Psoas muscle (tissue), 8 donors: ENCODE data around the gene DDX25. TPM values are rescaled to one million over a fixed set of nuclear protein-coding genes. Genes with fewer than 3 reads are reported as not detected.

Source experiments
- ATAC-seq, 4 donors: fragments of 200-7000 bp; cut with Tn5 transposase; one replicate each; pipeline ENCODE4 v1.9.1; 2020; ENCODE audit warnings: moderate library complexity in 3 of 4, mild to moderate bottlenecking in 2 of 4
- DNase-seq, 2 donors: peaks; one replicate each; pipeline ENCODE4 v3.0.0-alpha.2; 2020
- H3K27ac ChIP-seq: fragments of 200-600 bp; one replicate; pipeline ENCODE4 v1.8.0; 2022
- H3K27me3 ChIP-seq, 3 donors: fragments of 200-600 bp in 1 of 3; one replicate each; pipeline versions ENCODE4 v1.6.1 to v1.8.0; 2013 to 2022; ENCODE audit warnings: low read length in 2 of 3, mild to moderate bottlenecking in 2 of 3, moderate library complexity in 1 of 3; ENCODE audit not compliant: insufficient read depth in 3 of 3
- H3K36me3 ChIP-seq, 2 donors: fragments of 200-600 bp in 1 of 2; one replicate each; pipeline versions ENCODE4 v1.6.1 to v1.8.0; 2013 to 2022; ENCODE audit warnings: low read depth in 1 of 2, mild to moderate bottlenecking in 1 of 2, moderate library complexity in 1 of 2; ENCODE audit not compliant: insufficient read depth in 1 of 2
- H3K4me1 ChIP-seq: fragments of 200-600 bp; one replicate; pipeline ENCODE4 v1.8.0; 2022
- H3K4me3 ChIP-seq: fragments of 200-600 bp; one replicate; pipeline ENCODE4 v1.8.0; 2022; ENCODE audit warnings: mild to moderate bottlenecking
- H3K9me3 ChIP-seq: fragments of 200-600 bp; one replicate; pipeline ENCODE4 v1.8.0; 2022
- WGBS, 3 donors: extraction: QIAGEN DNeasy Blood & Tissue Kit; methylation state at CpG; one replicate each; pipeline versions ENCODE4 v1.1.6 to v1.1.7; 2013; 5-methylcytosine and 5-hydroxymethylcytosine counted together
- intact Hi-C, 2 donors: fragments of 100-400 bp; cut with DNase I; formaldehyde crosslinking; loops; one replicate each; pipeline versions ENCODE4 v1.11.0 to v1.14.2; 2022
- polyA plus RNA-seq, 3 donors: library from polyadenylated mRNA; stranded (reverse); fragments of 200-250 nt; gene quantifications; one replicate each; pipeline ENCODE4 v1.2.3, GENCODE V29; 2013
- total RNA-seq, 4 donors: library from RNA; stranded (reverse); fragmentation: NEBNext Ultra II Directional in 2 of 4; extraction: Animal tissue kit (Norgen Biotek cat#: 25700) in 2 of 4; gene quantifications; one replicate each; pipeline versions ENCODE4 v1.2.1 to v1.2.4, GENCODE V29; 2021 to 2023
- TF ChIP-seq, protein P1 (sequence below): fragments of 200-600 bp; IDR thresholded peaks from one replicate; pipeline ENCODE4 v1.8.0; 2022; ENCODE audit warnings: antibody characterized with exemption
- donor health status: healthy with polysubstance abuse.
- donor health status: DM: no; HTN: no; CAD: no; lungs with moderate emphysema.
- donor health status: Bipolar disorder and iron deficiency.
- donor health status: healthy.
- donor health status: DM: yes; HTN: yes; CAD: no.
- donor health status: DM: no; HTN: no; CAD: no.
- donor health status: DM: no; HTN: no; CAD: no.
- donor health status: DM: yes; HTN: yes; CAD: no.

Gene DDX25
- total and polyA plus RNA-seq, 7 donors: 0.01 TPM; not detected in 6

DNA sequence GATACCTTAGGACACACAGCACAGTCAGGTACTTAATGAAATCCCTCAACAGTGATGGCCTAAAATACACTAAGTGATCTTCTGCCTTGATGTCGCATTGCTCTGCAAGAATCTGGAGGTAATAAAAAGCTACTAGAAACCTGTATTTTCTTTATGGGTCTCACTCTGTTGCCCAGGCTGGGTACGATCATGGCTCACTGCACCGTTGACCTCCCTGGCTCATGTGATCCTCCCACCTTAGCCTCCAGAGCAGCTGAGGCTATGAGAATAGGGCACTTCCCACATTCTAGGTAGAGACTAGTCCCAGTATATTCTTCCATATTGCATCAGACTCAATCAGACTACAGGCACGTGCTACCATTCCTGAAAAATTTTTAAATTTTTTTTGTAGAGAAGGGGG is 63.2 kb downstream of the DDX25 start:
- Histone ChIP-seq H3K27ac (no peak overlapping the region), H3K9me3 (peaks cover 7% of the 10 kb centered on the region), H3K4me3 (no peak overlapping the region), H3K36me3 (no peaks in the 10 kb centered on the region), H3K27me3 (no peaks in the 10 kb centered on the region), H3K4me1 (no peaks in the 10 kb centered on the region)
- DNase-seq: no peak
- WGBS, 3 donors: 92 to 98% (median 93%) methylated on average over 4 of the region's 4 CpGs
- TF ChIP-seq, protein P1, sequence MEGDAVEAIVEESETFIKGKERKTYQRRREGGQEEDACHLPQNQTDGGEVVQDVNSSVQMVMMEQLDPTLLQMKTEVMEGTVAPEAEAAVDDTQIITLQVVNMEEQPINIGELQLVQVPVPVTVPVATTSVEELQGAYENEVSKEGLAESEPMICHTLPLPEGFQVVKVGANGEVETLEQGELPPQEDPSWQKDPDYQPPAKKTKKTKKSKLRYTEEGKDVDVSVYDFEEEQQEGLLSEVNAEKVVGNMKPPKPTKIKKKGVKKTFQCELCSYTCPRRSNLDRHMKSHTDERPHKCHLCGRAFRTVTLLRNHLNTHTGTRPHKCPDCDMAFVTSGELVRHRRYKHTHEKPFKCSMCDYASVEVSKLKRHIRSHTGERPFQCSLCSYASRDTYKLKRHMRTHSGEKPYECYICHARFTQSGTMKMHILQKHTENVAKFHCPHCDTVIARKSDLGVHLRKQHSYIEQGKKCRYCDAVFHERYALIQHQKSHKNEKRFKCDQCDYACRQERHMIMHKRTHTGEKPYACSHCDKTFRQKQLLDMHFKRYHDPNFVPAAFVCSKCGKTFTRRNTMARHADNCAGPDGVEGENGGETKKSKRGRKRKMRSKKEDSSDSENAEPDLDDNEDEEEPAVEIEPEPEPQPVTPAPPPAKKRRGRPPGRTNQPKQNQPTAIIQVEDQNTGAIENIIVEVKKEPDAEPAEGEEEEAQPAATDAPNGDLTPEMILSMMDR: no peak
- ATAC-seq: no peak
- intact Hi-C loops: no loop called here

DNA sequence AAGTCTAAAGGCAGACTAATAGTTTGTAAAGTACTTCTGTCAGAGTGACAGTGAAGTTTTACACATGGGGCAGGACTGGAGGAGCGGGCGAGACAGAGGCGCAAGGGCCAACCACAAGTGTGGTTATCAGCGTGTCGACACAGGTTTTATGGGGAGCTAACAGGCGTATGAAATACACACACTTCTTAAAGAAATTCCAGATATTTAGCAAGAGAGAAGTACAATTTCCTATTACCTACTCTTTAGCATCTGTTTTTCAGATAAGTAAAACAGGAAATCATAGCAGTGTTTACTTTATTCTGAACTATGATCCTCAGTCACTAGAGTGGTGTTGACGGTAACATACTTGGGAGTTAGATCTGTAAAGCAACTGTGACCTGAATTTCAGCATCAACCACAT is 64.0 kb downstream of the DDX25 start:
- Histone ChIP-seq H3K27ac (no peak overlapping the region), H3K36me3 (no peaks in the 10 kb centered on the region), H3K27me3 (no peaks in the 10 kb centered on the region), H3K9me3 (no peaks in the 10 kb centered on the region), H3K4me3 (no peak overlapping the region), H3K4me1 (no peaks in the 10 kb centered on the region)
- WGBS, 3 donors: 80 to 82% (median 81%) methylated on average over 7 of the region's 7 CpGs
- DNase-seq (no peak), ATAC-seq (no peak)
- TF ChIP-seq, protein P1: no peak
- intact Hi-C loops: no loop called here

DNA sequence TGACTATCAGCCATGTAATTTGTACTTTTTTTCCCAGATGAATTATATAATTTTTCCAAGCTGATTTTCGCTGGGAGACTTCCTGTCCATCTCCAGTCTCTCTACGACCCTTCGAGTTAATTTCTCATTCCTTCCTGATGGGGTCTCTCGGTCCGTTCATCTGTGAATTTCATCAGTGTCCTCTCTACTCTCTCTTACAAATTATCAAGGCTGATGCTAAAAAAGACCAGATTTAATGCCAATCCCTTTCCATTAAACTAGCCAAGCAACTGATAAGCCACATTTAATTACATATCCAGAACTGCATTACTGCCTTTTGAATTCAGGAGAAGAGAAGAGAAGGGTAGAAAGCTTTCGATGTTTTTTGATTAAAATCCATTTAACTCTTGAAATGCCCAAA is 67.3 kb downstream of the DDX25 start:
- no peaks in the 10 kb centered on the region for H3K36me3 ChIP-seq

DNA sequence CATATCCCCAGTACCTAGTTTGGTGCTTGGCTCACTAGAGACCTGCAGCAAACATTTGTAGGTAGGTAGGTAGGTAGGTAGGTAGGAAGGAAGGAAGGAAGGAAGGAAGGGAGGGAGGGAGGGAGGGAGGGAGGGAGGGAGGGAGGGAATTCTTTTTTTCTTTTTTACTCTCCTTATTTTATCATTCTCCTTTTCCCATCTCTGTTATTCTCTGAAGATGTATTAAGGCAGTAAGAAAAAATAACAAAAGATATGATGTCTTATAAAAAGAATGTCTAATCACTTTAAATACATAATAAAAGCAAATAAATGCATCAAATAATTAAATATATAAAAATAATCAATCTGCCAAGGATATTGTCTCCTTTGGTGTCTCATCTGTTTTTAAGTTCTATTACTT is 70.0 kb downstream of the DDX25 start:
- DNase-seq (no peak), ATAC-seq (no peak)
- intact Hi-C loops: no loop called here
- no peaks in the 10 kb centered on the region for H3K9me3 ChIP-seq
- no peak overlapping the region for H3K4me3 ChIP-seq
- H3K36me3 ChIP-seq: no peaks in the 10 kb centered on the region
- no peak overlapping the region for H3K27ac ChIP-seq
- no peaks in the 10 kb centered on the region for H3K27me3 ChIP-seq
- H3K4me1 ChIP-seq: no peaks in the 10 kb centered on the region
- TF ChIP-seq, protein P1: no peak

More for the DNA sequence above, 67.3 kb downstream of the DDX25 start:
- ATAC-seq (no peak), DNase-seq (no peak)
- Histone ChIP-seq H3K27ac (no peak overlapping the region), H3K27me3 (no peaks in the 10 kb centered on the region), H3K9me3 (no peaks in the 10 kb centered on the region), H3K4me3 (no peak overlapping the region), H3K4me1 (no peaks in the 10 kb centered on the region)
- whole genome bisulfite sequencing, 3 donors: 55 to 62% (median 62%) methylated on average over 6 of the region's 6 CpGs
- intact Hi-C loops: no loop called here
- TF ChIP-seq, protein P1: no peak

DNA sequence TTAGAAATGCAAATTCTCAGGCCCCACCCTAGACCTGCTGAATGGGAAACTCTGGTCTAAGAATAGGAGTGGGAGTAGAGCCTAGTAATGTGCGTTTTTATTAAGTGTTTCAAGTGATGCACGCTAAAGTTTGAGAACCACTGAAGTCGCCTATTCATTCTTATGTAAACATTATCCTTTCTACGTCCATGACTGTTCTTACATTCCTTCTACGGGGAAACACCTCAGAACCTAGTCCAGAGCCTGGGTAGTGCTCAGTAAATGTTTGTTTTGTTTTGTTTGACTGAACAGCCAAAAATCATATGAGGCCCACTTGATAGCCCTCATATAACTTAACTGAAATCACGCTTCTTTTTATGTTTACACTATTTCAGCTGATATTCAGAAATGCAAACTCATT is 71.3 kb downstream of the DDX25 start:
- Histone ChIP-seq H3K27me3 (no peaks in the 10 kb centered on the region), H3K27ac (no peak overlapping the region), H3K9me3 (no peaks in the 10 kb centered on the region), H3K4me3 (no peak overlapping the region), H3K4me1 (no peaks in the 10 kb centered on the region), H3K36me3 (no peaks in the 10 kb centered on the region)
- intact Hi-C loops: no loop called here
- WGBS, 3 donors: 95 to 97% (median 96%) methylated on average over 6 of the region's 6 CpGs
- DNase-seq (no peak), ATAC-seq (no peak)
- TF ChIP-seq, protein P1: no peak
